Activated T-cell treated with anti-CD3 and anti-CD28 coated beads for 4 hours (primary cell): ENCODE measurements around the gene KCNQ1OT1.

Source experiments
- DNase-seq: peaks from one replicate; pipeline ENCODE4 v3.0.0-alpha.2; 2020

The KCNQ1OT1 gene

GRCh38 chr11:2699531-2700414 is at the start of gene KCNQ1OT1:
Gene KCNQ1OT1, minus strand, starts transcription at chr11:2699994.
- DNase-seq, result peak; percentile 74

GRCh38 chr11:2748814-2749554 is 49.2 kb upstream of the KCNQ1OT1 start:
- DNase-seq, result no peak

- no peak for DNase-seq
Observed at GRCh38 chr11:2748061-2748813, 48.4 kb upstream of the KCNQ1OT1 start.

DNA sequence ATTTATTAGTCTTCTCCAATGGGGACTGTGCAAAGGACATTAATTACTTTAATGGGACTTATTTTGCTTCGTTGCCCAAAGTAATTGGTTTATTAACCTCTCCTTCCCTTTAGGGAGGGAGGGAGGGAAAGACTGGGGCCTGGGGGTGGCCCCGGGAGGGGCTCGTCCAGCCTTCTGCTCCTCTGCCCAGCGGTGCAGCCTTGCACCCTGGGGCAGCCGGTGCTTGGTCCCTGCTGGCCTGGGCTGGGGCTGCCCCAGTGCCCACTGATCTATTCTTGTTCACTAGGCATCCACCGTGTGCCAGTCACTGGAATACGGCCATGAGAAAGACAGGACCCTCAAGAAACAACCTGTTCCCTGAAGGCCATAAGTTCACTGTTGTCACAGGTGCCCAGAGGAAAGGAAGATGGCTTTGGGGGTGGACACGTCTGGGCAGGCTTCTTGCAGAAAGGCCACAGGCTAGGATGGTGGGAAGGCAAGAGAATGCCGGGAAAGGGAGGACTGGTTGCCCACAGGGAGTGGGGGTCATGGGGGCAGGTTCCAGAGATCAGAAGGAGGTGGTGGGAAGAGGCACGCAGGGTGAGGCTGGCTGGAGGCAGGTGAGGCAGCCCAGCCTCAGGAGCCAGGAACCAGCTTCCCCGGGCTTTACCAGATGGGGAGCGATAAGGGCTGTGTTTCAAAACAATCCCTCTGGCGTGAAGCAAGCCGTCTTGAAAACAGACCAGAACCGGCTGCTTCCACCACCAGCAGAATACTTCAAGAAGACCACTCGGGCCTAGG is 47.6 kb upstream of the KCNQ1OT1 start:
- DNase-seq, result no peak

- DNase-seq, result no peak
Observed at GRCh38 chr11:2746401-2747247, 46.8 kb upstream of the KCNQ1OT1 start.

DNA sequence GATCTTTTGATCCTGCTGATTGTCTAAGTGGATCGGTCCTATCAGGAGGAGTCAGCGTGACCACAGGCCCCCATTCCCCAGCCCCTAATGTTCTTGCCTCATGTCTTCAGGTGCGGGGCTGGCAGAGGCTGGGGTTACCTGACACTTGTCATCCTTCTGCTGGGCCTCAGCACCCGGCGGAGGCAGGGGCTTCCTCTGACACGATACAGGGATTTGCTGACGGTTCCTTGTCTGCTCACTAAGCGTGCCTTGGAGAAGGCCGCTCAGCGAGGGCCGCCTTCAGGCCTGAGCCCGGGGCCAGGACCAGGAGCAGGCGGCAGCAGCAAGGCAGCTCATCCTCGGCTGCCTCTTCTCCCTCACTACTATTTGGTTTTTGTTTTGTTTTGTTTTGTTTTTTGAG is 45.7 kb upstream of the KCNQ1OT1 start:
- DNase-seq, result no peak

DNA sequence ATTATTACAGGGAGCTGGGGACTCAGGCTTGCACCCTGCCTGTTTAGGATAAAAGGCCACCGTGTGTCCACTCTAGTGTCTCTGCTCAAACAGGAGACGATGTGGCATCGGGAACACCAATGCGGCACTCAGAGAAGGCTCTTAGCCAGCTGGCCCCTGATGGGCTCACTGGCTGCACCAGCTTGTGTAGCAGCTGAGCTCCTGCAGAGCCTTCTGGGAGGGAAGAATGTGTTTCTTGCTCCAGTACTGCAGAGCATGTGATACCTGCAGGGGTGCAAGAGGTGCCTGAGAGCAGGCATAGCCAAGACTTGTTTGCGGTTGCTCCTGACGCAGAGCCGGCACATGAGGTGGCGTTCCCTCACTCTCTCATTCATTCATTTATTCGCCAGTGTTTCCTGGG is 44.4 kb upstream of the KCNQ1OT1 start:
- DNase-seq, result no peak

DNA sequence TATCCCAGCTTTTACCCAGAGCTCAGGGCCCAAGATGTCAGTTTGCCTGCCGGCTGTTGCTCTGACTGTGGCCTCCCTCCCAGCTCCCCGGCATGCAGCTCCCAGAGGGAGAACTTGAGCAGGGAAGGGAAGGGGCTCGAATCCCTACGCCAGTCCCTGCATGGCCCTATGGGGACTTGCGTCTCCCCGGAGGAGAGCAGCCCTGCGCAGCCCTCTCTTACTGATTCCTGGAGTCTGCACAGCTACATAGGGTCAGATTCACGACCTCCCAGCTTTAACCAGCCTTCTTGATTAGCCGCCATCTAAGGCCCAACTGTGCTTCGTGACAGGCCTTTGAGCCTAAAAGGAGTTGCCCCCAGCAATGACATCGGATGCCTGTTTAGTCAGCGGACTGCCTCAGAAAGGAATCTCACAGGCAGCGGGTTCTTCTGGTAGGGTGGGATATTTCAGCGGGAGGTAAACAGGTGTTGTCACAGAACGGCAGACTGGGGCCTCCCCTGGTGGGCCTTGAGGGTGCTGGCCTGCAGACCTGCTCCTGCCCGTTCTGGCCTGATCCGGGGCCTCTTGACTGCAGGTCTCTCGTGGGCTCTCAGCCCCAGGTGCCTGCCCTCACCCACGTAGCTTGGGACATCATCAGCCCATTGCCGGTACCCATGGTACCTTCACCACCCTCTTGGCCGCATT is 43.8 kb upstream of the KCNQ1OT1 start:
- DNase-seq, result no peak

GRCh38 chr11:2742611-2743426 is 43.0 kb upstream of the KCNQ1OT1 start:
- no peak for DNase-seq

DNA sequence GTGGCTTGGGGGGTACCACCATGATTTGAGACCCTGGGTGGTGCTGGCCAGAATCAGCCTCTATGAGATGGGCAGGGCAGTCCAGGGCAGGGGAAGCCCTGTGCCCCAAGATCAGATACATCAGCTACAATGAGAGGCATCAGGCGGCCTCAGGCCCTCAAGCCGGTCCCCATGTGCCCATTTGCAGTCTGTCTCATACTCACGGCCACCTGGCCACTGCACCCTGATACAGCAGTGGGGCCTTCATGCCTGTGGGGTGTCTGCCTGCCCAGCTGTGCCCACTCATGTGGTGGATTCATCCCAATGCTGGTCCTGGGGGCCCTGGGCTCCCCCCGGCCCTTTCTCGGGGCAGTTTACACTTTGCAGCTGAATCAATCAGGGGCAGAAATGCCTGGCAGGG is 42.4 kb upstream of the KCNQ1OT1 start:
- no peak for DNase-seq

GRCh38 chr11:2741377-2742131 is 41.8 kb upstream of the KCNQ1OT1 start:
- no peak for DNase-seq

- DNase-seq, result no peak
Observed at GRCh38 chr11:2741006-2741376, 41.2 kb upstream of the KCNQ1OT1 start.

- DNase-seq, result no peak
Observed at GRCh38 chr11:2740275-2740940, 40.6 kb upstream of the KCNQ1OT1 start.

DNA sequence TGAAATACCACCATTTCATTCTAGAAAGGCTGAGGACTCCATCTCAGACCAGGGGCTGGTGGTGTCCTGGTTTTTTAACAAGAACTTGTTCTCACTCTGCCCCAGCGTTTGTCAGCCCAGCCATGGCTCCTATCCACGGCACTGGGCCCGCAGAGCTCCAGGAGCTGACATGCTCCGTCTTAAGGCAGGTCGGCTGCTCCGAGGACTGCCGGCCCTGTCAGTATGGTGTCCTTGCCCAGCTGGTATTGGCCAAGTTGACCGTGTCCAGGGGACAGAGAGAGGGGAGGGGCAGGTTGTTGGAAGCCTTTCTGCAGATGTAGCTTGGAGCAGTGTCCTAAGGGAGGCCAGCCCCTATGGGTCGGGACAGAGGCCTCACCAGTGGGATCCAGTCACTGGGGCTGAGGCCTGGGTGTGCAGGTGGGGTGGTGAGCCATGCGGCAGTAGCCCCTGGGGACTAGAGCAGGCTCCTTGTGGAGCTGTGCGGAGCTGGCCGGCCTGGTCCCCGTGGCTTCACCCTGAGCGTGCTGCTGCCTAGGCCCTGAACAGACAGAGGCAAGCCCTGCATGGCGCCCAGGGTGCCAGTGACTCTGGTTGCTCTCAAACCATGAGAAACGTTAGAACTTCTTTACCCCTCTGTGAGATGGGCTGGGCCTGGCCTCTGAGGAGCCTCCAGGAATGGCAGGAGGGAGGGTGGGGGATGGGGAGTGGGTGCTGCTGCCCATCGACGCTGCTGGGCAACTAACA is 39.9 kb upstream of the KCNQ1OT1 start:
- no peak for DNase-seq

GRCh38 chr11:2738551-2739431 is 39.0 kb upstream of the KCNQ1OT1 start:
- no peak for DNase-seq

- no peak for DNase-seq
Observed at GRCh38 chr11:2737866-2738265, 38.1 kb upstream of the KCNQ1OT1 start.

GRCh38 chr11:2737226-2737590 is 37.4 kb upstream of the KCNQ1OT1 start:
- DNase-seq, result no peak
